Left lung (tissue), 10 donors: Measurements from ENCODE around the gene RABGAP1L. TPM values are rescaled to one million over a fixed set of nuclear protein-coding genes. Genes with fewer than 3 reads are reported as not detected.
"Not testable (repeated sequence)": the region's sequence is repeated elsewhere in the genome, so short reads cannot be mapped to it uniquely, and the experiment has no call there.

Source experiments
- ATAC-seq: fragments of 200-7000 bp; cut with Tn5 transposase; one replicate; pipeline ENCODE4 v1.9.1; 2020; ENCODE audit warnings: moderate library complexity
- DNase-seq, 4 donors: peaks; one replicate each; pipeline ENCODE4 v3.0.0-alpha.2; 2013 to 2020
- H3K27ac ChIP-seq, 2 donors: fragments of 200-600 bp; sonication (generic) in 1 of 2; one replicate each; pipeline versions ENCODE4 v1.5.0 to v1.8.0; 2020 to 2021
- H3K27me3 ChIP-seq, 2 donors: fragments of 200-600 bp; sonication (generic) in 1 of 2; one replicate each; pipeline versions ENCODE4 v1.5.0 to v1.8.0; 2020 to 2021
- H3K36me3 ChIP-seq, 2 donors: fragments of 200-600 bp; sonication (generic) in 1 of 2; one replicate each; pipeline versions ENCODE4 v1.5.0 to v1.8.0; 2020 to 2021
- H3K4me1 ChIP-seq, 2 donors: fragments of 200-600 bp; one replicate each; pipeline ENCODE4 v1.8.0; 2021
- H3K4me3 ChIP-seq, 2 donors: fragments of 200-600 bp; sonication (generic) in 1 of 2; one replicate each; pipeline versions ENCODE4 v1.5.0 to v1.8.0; 2020 to 2021; ENCODE audit warnings: mild to moderate bottlenecking in 1 of 2
- H3K9me3 ChIP-seq, 2 donors: fragments of 200-600 bp; sonication (generic) in 1 of 2; one replicate each; pipeline versions ENCODE4 v1.5.0 to v1.8.0; 2020 to 2021
- CTCF ChIP-seq, 2 donors: fragments of 200-600 bp; sonication (generic) in 1 of 2; IDR thresholded peaks; one replicate each; pipeline versions ENCODE4 v1.5.0 to v1.8.0; 2021; ENCODE audit warnings: antibody characterized with exemption in 2 of 2
- intact Hi-C, 2 donors: fragments of 100-400 bp; cut with DNase I; formaldehyde crosslinking; loops; one replicate each; pipeline versions ENCODE4 v1.11.2 to v1.14.2; 2022
- polyA plus RNA-seq, 6 donors: library from polyadenylated mRNA; unstranded; fragments of 120-200 nt; gene quantifications; one replicate each; pipeline ENCODE4 v1.2.1, GENCODE V29; 2013; ENCODE audit not compliant: insufficient read length in 6 of 6
- total RNA-seq, 2 donors: library from RNA; stranded (reverse); fragmentation: NEBNext Ultra II Directional; extraction: Animal tissue kit (Norgen Biotek cat#: 25700); gene quantifications; one replicate each; pipeline ENCODE4 v1.2.1, GENCODE V29; 2021
- donor health status: DM: no; HTN: yes; CAD: no.
- donor health status: DM: no; HTN: no; CAD: no.

The RABGAP1L gene
- total and polyA plus RNA-seq, 8 donors, result 40.3 to 67.3 (median 51.4) TPM

GRCh38 chr1:174890024-174890423, 730.7 kb downstream of the RABGAP1L start:
- H3K36me3 ChIP-seq, result no peaks in the 10 kb centered on the region
- H3K4me1 ChIP-seq, result peaks cover 0 to 2% of the 10 kb centered on the region in 2 donors
- no peak for ATAC-seq
- no peaks in the 10 kb centered on the region for H3K27me3 ChIP-seq
- H3K9me3 ChIP-seq, result no peaks in the 10 kb centered on the region
- intact Hi-C loops, result no loop called here
- no peak for DNase-seq
- TF ChIP-seq CTCF (IDR thresholded peaks at IDR 0.05), result no peak
- no peak overlapping the region for H3K4me3 ChIP-seq
- no peak overlapping the region for H3K27ac ChIP-seq

DNA sequence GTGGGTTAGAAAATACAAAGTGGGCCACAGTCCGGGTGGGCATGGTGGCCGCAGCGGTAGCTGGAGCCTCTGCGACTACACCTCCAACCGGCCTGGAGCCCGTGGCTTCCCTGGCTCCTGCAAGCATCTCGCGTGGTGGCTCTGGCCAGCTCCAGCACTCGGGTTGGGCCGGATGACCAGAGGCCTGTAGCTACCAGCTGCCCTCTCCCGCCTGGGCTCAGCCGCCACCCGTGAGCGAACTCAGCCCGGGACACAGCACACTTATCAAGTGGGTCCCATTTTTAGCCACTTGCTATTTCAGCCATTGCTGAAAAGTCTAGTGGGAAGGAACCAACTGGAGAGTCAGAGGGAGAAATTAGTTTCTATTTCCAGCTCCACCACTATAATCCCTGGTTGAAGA, 732.7 kb downstream of the RABGAP1L start:
- DNase-seq (peak in 1 of 4 donors; percentile 77), ATAC-seq (no peak)

GRCh38 chr1:174894117-174894762, 734.9 kb downstream of the RABGAP1L start:
- no peak for TF ChIP-seq CTCF (IDR thresholded peaks at IDR 0.05)
- intact Hi-C loops, result no loop called here
- Histone ChIP-seq H3K9me3 (no peaks in the 10 kb centered on the region), H3K27ac (peak overlapping the region in 1 of 2 donors; percentile 50), H3K36me3 (no peaks in the 10 kb centered on the region), H3K4me1 (peaks cover 0 to 2% of the 10 kb centered on the region in 2 donors), H3K4me3 (no peak overlapping the region), H3K27me3 (no peaks in the 10 kb centered on the region)
- peak; percentile 79 for ATAC-seq
- no peak for DNase-seq

More for the DNA sequence above, 732.7 kb downstream of the RABGAP1L start:
- Histone ChIP-seq H3K36me3 (no peaks in the 10 kb centered on the region), H3K4me1 (peaks cover 0 to 2% of the 10 kb centered on the region in 2 donors), H3K27ac (no peak overlapping the region), H3K4me3 (no peak overlapping the region), H3K9me3 (no peaks in the 10 kb centered on the region), H3K27me3 (no peaks in the 10 kb centered on the region)
- no peak for TF ChIP-seq CTCF (IDR thresholded peaks at IDR 0.05)
- intact Hi-C loops, result no loop called here

- H3K9me3 ChIP-seq, H3K4me3 ChIP-seq, intact Hi-C loops, ATAC-seq, H3K36me3 ChIP-seq, H3K4me1 ChIP-seq, H3K27ac ChIP-seq, DNase-seq, H3K27me3 ChIP-seq: not testable (repeated sequence)
Observed at GRCh38 chr1:174895610-174896009, 736.3 kb downstream of the RABGAP1L start.

DNA sequence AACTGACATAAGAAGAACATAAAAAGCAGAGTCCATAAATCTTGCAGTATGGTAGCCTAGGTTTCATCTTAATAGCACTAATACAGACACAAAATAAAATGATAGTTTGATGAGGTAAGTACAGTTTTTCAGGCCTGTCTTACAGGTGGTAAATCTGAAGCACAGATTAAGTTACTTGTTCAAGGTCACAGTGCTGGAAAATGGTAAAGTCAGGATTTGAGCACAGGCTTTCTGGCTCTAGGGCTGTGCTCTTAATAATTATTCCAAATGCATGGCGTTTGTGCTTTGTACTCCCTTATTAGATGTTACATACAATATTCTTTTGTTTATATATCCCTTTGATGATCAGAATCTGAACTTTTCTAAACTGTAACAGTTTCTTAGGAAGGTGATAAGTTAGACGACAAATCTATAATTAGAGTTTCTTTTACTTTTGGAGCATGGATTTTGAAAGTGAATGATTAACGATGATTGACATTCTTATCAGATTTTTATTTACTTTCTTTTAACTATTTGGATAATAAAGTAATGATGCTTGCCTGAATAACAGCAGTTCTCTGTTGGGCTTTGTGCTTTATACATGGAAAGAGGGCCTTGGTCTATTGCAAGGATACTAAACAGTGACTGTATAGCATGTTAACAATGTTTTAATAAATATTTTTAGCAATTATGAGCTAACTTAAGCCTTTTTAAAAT, 738.9 kb downstream of the RABGAP1L start:
- no peak for TF ChIP-seq CTCF (IDR thresholded peaks at IDR 0.05)
- no peak overlapping the region for H3K4me3 ChIP-seq
- peaks cover 0 to 10% of the 10 kb centered on the region in 2 donors for H3K9me3 ChIP-seq
- peaks cover 0 to 2% of the 10 kb centered on the region in 2 donors for H3K4me1 ChIP-seq
- no peaks in the 10 kb centered on the region for H3K36me3 ChIP-seq
- intact Hi-C loops, result no loop called here
- no peaks in the 10 kb centered on the region for H3K27me3 ChIP-seq
- H3K27ac ChIP-seq, result no peak overlapping the region
- DNase-seq (no peak), ATAC-seq (no peak)
